HepG2 (cell line): Measurements from ENCODE around the gene AP4M1. TPM values are rescaled to one million over a fixed set of nuclear protein-coding genes. Genes with fewer than 3 reads are reported as not detected.

Experiments
- ARID5B ChIP-seq: IDR thresholded peaks from 2 replicates; pipeline ENCODE4 v1.4.0; 2020; ENCODE audit warnings: mild to moderate bottlenecking, missing genetic modification reagents
- HNRNPUL1 ChIP-seq: fragments of 200-400 bp; formaldehyde crosslinking; IDR thresholded peaks from 2 replicates; pipeline ENCODE4 v1.6.1; 2017; ENCODE audit warnings: low read depth, mild to moderate bottlenecking, low read length, moderate library complexity
- MYC ChIP-seq: sonication (generic); formaldehyde crosslinking; IDR thresholded peaks from 2 replicates; pipeline ENCODE4 v1.9.0; 2021; ENCODE audit warnings: missing genetic modification reagents, borderline replicate concordance
- RAD51 ChIP-seq: fragments of 450-650 bp; IDR thresholded peaks from 2 replicates; pipeline ENCODE4 v1.6.1; 2016; ENCODE audit warnings: borderline replicate concordance
- SIX4 ChIP-seq: sonication (generic); formaldehyde crosslinking; IDR thresholded peaks from 2 replicates; pipeline ENCODE4 v1.4.0; 2020; ENCODE audit warnings: missing genetic modification reagents
- TGIF2 ChIP-seq: IDR thresholded peaks from 2 replicates; pipeline ENCODE4 v1.6.1; 2016; ENCODE audit warnings: control low read depth, missing compliant biosample characterization
- U2AF1 ChIP-seq: fragments of 200-400 bp; formaldehyde crosslinking; optimal IDR thresholded peaks from 2 replicates; pipeline ENCODE3; 2017; ENCODE audit warnings: mild to moderate bottlenecking, low read depth, low read length
- ZHX1 ChIP-seq: sonication (generic); formaldehyde crosslinking; IDR thresholded peaks from 2 replicates; pipeline ENCODE4 v1.8.1; 2022; ENCODE audit warnings: low read depth, mild to moderate bottlenecking, missing genetic modification reagents
- ZMYM2 ChIP-seq: sonication (generic); formaldehyde crosslinking; IDR thresholded peaks from 2 replicates; pipeline ENCODE4 v1.8.0; 2022; ENCODE audit warnings: mild to moderate bottlenecking, missing genetic modification reagents
- ZNF367 ChIP-seq: sonication (generic); formaldehyde crosslinking; IDR thresholded peaks from 2 replicates; pipeline ENCODE4 v1.4.0; 2020; ENCODE audit warnings: missing genetic modification reagents, borderline replicate concordance
- polyA plus RNA-seq, 8 experiments: library from polyadenylated mRNA; depleted of rRNA in 3 of 8; stranded (reverse) in 7 of 8; unstranded in 1 of 8; fragments of >200 nt; fragmentation: Illumina TruSeq in 4 of 8; extraction: Trizol in 4 of 8; gene quantifications; 2 replicates each; pipeline versions ENCODE4 v1.2.1 to v1.2.3, GENCODE V29; 2011 to 2016; ENCODE audit warnings: low read depth in 4 of 8, missing spikeins in 1 of 8, mixed read lengths in 1 of 8; ENCODE audit not compliant: insufficient read depth in 1 of 8
- total RNA-seq, 5 experiments: library from RNA; depleted of rRNA; stranded (reverse); fragments of >200 nt; fragmentation: Illumina TruSeq; extraction: Trizol; gene quantifications; 2 replicates each; pipeline ENCODE4 v1.2.3, GENCODE V29; 2016; ENCODE audit warnings: low read depth in 1 of 5
- TF ChIP-seq, protein P1 (sequence below): sonication (generic); formaldehyde crosslinking; IDR thresholded peaks from 2 replicates; pipeline ENCODE4 v1.4.0; 2020; ENCODE audit warnings: missing genetic modification reagents
- TF ChIP-seq, protein P2 (sequence below): sonication (generic); formaldehyde crosslinking; IDR thresholded peaks from 2 replicates; pipeline ENCODE4 v1.5.1; 2020; ENCODE audit warnings: mild to moderate bottlenecking, missing genetic modification reagents, borderline replicate concordance
- TF ChIP-seq, protein P3 (sequence below): sonication (generic); formaldehyde crosslinking; conservative IDR thresholded peaks from 2 replicates; pipeline ENCODE4 v1.4.0; 2020; ENCODE audit warnings: missing genetic modification reagents

AP4M1 gene
- total and polyA plus RNA-seq, 2 of the 13 experiments (the other 11 are each of a cell fraction or from before 2014, with no cell fraction given): 6.3 to 9.7 TPM

DNA sequence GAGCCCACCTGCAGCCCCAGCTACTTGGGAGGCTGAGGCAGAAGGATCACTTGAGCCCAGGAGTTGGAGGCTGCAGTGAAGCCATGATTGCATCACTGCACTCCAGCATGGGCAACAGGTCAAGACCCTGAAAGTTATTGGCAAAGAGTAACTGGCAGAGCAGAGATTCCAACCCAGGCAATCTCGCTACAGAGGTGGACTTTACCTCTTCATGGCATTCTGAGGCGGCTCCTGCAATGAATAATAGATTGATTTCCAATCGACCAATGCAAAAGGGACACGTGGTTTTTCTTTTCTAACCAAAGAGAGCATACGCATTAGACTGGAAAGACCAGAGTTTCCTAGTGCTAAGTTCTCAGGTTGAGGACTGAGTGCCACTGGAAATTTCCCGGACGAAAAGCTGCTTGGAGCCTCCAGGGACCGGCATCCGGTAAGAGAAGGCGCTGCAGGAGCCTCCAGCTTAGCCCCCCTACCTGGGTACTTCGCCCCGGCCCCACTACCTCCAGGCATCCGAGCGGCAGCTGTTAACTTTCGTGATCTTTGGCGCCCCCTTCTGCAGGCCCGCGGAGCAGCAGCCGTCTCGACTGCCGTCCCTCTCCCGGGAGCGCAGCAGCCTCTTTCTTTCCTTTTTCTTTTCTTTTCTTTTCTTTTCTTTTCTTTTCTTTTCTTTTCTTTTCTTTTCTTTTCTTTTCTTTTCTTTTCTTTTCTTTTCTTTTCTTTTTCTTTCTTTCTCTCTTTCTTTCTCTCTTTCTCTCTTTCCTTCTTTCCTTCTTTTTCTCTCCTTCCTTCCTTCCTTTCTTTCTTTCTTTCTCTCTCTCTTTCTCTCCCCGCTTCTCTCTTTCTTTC, 29.4 kb downstream of the AP4M1 start (continued):
- TF ChIP-seq ZHX1 (CRISPR knock-in tag) (no peak), ZNF367 (no peak), HNRNPUL1 (no peak), ZMYM2 (CRISPR knock-in tag) (0 out of 2 replicates have a peak, but pooled peaks have one; percentile 51), RAD51 (no peak), MYC (CRISPR knock-in tag) (peak; percentile 37; the same call in 1 of the 2 replicates), U2AF1 (peak; percentile 79), SIX4 (CRISPR knock-in tag) (no peak), TGIF2 (CRISPR knock-in tag) (no peak), ARID5B (CRISPR knock-in tag) (no peak)
- TF ChIP-seq, protein P1, sequence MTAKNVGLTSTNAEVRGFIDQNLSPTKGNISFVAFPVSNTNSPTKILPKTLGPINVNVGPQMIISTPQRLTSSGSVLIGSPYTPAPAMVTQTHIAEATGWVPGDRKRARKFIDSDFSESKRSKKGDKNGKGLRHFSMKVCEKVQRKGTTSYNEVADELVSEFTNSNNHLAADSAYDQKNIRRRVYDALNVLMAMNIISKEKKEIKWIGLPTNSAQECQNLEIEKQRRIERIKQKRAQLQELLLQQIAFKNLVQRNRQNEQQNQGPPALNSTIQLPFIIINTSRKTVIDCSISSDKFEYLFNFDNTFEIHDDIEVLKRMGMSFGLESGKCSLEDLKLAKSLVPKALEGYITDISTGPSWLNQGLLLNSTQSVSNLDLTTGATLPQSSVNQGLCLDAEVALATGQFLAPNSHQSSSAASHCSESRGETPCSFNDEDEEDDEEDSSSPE (CRISPR knock-in tag): no peak; the same call in 1 of the 2 replicates
- TF ChIP-seq, protein P2, sequence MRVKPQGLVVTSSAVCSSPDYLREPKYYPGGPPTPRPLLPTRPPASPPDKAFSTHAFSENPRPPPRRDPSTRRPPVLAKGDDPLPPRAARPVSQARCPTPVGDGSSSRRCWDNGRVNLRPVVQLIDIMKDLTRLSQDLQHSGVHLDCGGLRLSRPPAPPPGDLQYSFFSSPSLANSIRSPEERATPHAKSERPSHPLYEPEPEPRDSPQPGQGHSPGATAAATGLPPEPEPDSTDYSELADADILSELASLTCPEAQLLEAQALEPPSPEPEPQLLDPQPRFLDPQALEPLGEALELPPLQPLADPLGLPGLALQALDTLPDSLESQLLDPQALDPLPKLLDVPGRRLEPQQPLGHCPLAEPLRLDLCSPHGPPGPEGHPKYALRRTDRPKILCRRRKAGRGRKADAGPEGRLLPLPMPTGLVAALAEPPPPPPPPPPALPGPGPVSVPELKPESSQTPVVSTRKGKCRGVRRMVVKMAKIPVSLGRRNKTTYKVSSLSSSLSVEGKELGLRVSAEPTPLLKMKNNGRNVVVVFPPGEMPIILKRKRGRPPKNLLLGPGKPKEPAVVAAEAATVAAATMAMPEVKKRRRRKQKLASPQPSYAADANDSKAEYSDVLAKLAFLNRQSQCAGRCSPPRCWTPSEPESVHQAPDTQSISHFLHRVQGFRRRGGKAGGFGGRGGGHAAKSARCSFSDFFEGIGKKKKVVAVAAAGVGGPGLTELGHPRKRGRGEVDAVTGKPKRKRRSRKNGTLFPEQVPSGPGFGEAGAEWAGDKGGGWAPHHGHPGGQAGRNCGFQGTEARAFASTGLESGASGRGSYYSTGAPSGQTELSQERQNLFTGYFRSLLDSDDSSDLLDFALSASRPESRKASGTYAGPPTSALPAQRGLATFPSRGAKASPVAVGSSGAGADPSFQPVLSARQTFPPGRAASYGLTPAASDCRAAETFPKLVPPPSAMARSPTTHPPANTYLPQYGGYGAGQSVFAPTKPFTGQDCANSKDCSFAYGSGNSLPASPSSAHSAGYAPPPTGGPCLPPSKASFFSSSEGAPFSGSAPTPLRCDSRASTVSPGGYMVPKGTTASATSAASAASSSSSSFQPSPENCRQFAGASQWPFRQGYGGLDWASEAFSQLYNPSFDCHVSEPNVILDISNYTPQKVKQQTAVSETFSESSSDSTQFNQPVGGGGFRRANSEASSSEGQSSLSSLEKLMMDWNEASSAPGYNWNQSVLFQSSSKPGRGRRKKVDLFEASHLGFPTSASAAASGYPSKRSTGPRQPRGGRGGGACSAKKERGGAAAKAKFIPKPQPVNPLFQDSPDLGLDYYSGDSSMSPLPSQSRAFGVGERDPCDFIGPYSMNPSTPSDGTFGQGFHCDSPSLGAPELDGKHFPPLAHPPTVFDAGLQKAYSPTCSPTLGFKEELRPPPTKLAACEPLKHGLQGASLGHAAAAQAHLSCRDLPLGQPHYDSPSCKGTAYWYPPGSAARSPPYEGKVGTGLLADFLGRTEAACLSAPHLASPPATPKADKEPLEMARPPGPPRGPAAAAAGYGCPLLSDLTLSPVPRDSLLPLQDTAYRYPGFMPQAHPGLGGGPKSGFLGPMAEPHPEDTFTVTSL (CRISPR knock-in tag): no peak
- TF ChIP-seq, protein P3, sequence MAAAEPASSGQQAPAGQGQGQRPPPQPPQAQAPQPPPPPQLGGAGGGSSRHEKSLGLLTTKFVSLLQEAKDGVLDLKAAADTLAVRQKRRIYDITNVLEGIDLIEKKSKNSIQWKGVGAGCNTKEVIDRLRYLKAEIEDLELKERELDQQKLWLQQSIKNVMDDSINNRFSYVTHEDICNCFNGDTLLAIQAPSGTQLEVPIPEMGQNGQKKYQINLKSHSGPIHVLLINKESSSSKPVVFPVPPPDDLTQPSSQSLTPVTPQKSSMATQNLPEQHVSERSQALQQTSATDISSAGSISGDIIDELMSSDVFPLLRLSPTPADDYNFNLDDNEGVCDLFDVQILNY (CRISPR knock-in tag): no peak
